Transverse colon (tissue), 4 donors: ENCODE measurements around the gene UBE2J2. TPM values are rescaled to one million over a fixed set of nuclear protein-coding genes. Genes with fewer than 3 reads are reported as not detected.

Experiments
- DNase-seq: peaks from one replicate; pipeline ENCODE4 v3.0.0-alpha.2; 2019
- H3K27ac ChIP-seq, 4 donors: fragments of 200-600 bp; sonication (generic); 2 replicates each; pipeline ENCODE4 v1.5.1; 2016 to 2018; ENCODE audit warnings: inconsistent platforms in 4 of 4
- H3K27me3 ChIP-seq: fragments of 200-600 bp; sonication (generic); 2 replicates; pipeline ENCODE4 v1.5.1; 2017; ENCODE audit warnings: inconsistent platforms
- H3K36me3 ChIP-seq, 4 donors: fragments of 200-600 bp; sonication (generic); 2 replicates each; pipeline ENCODE4 v1.5.1; 2017 to 2019; ENCODE audit warnings: inconsistent platforms in 4 of 4
- H3K4me1 ChIP-seq, 4 donors: fragments of 200-600 bp; sonication (generic); 2 replicates each; pipeline ENCODE4 v1.5.1; 2017 to 2020; ENCODE audit warnings: inconsistent platforms in 4 of 4
- H3K4me3 ChIP-seq, 4 donors: fragments of 200-600 bp; sonication (generic); 1 replicate in 1 of 4; 2 replicates in 3 of 4; pipeline versions ENCODE4 v1.5.1 to v1.6.1; 2017 to 2019; ENCODE audit warnings: inconsistent platforms in 4 of 4
- H3K9me3 ChIP-seq, 2 donors: fragments of 200-600 bp; sonication (generic); 2 replicates each; pipeline ENCODE4 v1.5.1; 2017 to 2019; ENCODE audit warnings: inconsistent platforms in 2 of 2
- CTCF ChIP-seq, 5 experiments: fragments of 200-600 bp in 3 of 5; fragments of 450-650 bp in 2 of 5; sonication (generic) in 3 of 5; IDR thresholded peaks; 1 replicate in 2 of 5; 2 replicates in 3 of 5; pipeline ENCODE4 v1.5.1; 2016 to 2017; ENCODE audit warnings: antibody characterized with exemption in 5 of 5, inconsistent platforms in 3 of 5, mild to moderate bottlenecking in 2 of 5, moderate library complexity in 1 of 5
- EP300 ChIP-seq: sonication (generic); formaldehyde crosslinking; IDR thresholded peaks from one replicate; pipeline ENCODE4 v1.6.1; 2017; ENCODE audit warnings: antibody characterized with exemption, low read depth
- POLR2A ChIP-seq: fragments of 450-650 bp; IDR thresholded peaks from one replicate; pipeline ENCODE4 v1.6.1; 2016; ENCODE audit warnings: antibody characterized with exemption, mild to moderate bottlenecking, moderate library complexity
- POLR2AphosphoS5 ChIP-seq, 3 donors: sonication (generic); formaldehyde crosslinking; IDR thresholded peaks; one replicate each; pipeline ENCODE4 v1.6.1; 2016; ENCODE audit warnings: antibody characterized with exemption in 3 of 3
- WGBS, 2 donors: methylation state at CpG; one replicate each; pipeline ENCODE4 v1.1.5; 2018; ENCODE audit warnings: low coverage in 1 of 2; 5-methylcytosine and 5-hydroxymethylcytosine counted together
- in situ Hi-C, 4 donors: fragments of 200-750 bp; cut with MboI; loops; one replicate each; pipeline versions ENCODE4 v1.15.0 to v1.15.1; 2017; ENCODE audit warnings: low sequenced_read_pairs in 3 of 4, low pct_ligation_motif_present in 1 of 4, low pct_unique_long_range_greater_than_20kb in 1 of 4
- intact Hi-C: fragments of 100-400 bp; cut with DNase I; formaldehyde crosslinking; loops from one replicate; pipeline ENCODE4 v1.15.1; 2023; ENCODE audit warnings: low total_unique reads
- total RNA-seq, 4 donors: library from RNA; depleted of rRNA; stranded (reverse); fragments of >200 nt; gene quantifications; one replicate each; pipeline ENCODE4 v1.1.0, GENCODE V29; 2016

Gene UBE2J2
- total RNA-seq, 4 donors from 2014 or later: 49.6 to 110 (median 59.1) TPM

GRCh38 chr1:1228596-1229321 is 44.9 kb downstream of the UBE2J2 start:
- Histone ChIP-seq H3K9me3 (no peaks in the 10 kb centered on the region), H3K36me3 (peaks cover 0 to 11% (median 2%) of the 10 kb centered on the region in 4 donors), H3K4me3 (no peak overlapping the region), H3K27me3 (no peaks in the 10 kb centered on the region), H3K4me1 (peaks cover 19 to 34% (median 30%) of the 10 kb centered on the region in 4 donors), H3K27ac (no peak overlapping the region)
- peak; percentile 34 for DNase-seq
- in situ Hi-C loops (no loop called here), intact Hi-C loops (loop anchor here (10.0 kb wide), 1 partner anchor 74 kb away; no protein-coding TSS in a partner anchor)
- TF ChIP-seq CTCF (IDR thresholded peaks at IDR 0.05): no peak
- WGBS, 2 donors: 82 to 92% methylated on average over 5 to 28 of the region's 28 CpGs

DNA sequence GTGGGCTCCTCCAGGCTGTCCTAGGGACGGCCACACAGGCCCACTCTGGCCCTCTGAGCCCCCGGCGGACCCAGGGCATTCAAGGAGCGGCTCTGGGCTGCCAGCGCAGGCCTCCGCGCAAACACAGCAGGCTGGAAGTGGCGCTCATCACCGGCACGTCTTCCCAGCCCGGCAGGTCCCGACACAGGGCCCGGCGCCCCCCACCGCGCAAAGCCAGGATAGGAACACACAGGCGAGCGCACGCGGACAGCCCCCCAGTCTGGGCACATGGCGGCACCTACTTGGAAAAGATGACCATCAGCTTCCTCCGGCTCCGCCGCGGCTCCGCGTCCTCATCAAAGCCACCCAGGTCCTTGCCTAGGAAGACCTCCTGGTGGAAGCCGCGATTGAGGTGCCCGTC is 45.5 kb downstream of the UBE2J2 start:
- WGBS, 2 donors: 98% methylated on average over 16 of the region's 30 CpGs; no CpG with 5 or more reads in 1 of the 2 donors
- peaks cover 0 to 11% (median 4%) of the 10 kb centered on the region in 4 donors for H3K36me3 ChIP-seq
- DNase-seq: no peak
- no peak overlapping the region for H3K27ac ChIP-seq
- intact Hi-C loops (loop anchor here (10.0 kb wide), 1 partner anchor 73 kb away; no protein-coding TSS in a partner anchor), in situ Hi-C loops (no loop called here)
- no peak for TF ChIP-seq EP300
- TF ChIP-seq POLR2A: no peak
- TF ChIP-seq POLR2AphosphoS5 (IDR thresholded peaks at IDR 0.05): no peak
- TF ChIP-seq CTCF (IDR thresholded peaks at IDR 0.05): no peak
- no peaks in the 10 kb centered on the region for H3K27me3 ChIP-seq
- H3K4me3 ChIP-seq: no peak overlapping the region
- H3K9me3 ChIP-seq: no peaks in the 10 kb centered on the region
- H3K4me1 ChIP-seq: peaks cover 19 to 29% (median 28%) of the 10 kb centered on the region in 4 donors

DNA sequence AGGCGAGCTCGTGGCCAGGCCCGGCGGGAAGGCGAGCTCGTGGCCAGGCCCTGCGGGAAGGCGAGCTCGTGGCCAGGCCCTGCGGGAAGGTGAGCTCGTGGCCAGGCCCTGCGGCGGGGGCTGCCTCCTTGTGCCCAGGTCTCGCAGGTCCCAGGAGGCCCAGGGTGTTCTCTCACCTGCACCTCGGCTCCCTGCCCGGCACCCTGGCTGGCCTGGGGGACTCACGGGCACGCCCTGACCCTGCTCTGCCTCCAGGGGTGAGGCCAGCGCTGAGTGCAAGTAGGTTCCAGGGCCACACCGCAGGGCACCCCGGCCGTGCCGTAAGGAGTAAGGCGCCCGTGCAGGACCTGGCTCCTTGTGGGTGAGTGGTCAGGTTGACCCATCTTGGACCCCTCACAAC is 46.3 kb downstream of the UBE2J2 start:
- H3K27ac ChIP-seq: no peak overlapping the region
- DNase-seq: no peak
- in situ Hi-C loops (no loop called here), intact Hi-C loops (loop anchor here (10.0 kb wide), 1 partner anchor 73 kb away; no protein-coding TSS in a partner anchor)
- 93% methylated on average over 18 of the region's 25 CpGs; no CpG with 5 or more reads in 1 of the 2 donors for WGBS, 2 donors
- no peak overlapping the region for H3K4me3 ChIP-seq
- peaks cover 16 to 25% (median 21%) of the 10 kb centered on the region in 4 donors for H3K4me1 ChIP-seq
- H3K27me3 ChIP-seq: no peaks in the 10 kb centered on the region
- no peaks in the 10 kb centered on the region for H3K9me3 ChIP-seq
- H3K36me3 ChIP-seq: peaks cover 0 to 16% (median 6%) of the 10 kb centered on the region in 4 donors
- no peak for TF ChIP-seq POLR2A
- TF ChIP-seq POLR2AphosphoS5 (IDR thresholded peaks at IDR 0.05): no peak
- TF ChIP-seq EP300: no peak
- no peak for TF ChIP-seq CTCF (IDR thresholded peaks at IDR 0.05)

DNA sequence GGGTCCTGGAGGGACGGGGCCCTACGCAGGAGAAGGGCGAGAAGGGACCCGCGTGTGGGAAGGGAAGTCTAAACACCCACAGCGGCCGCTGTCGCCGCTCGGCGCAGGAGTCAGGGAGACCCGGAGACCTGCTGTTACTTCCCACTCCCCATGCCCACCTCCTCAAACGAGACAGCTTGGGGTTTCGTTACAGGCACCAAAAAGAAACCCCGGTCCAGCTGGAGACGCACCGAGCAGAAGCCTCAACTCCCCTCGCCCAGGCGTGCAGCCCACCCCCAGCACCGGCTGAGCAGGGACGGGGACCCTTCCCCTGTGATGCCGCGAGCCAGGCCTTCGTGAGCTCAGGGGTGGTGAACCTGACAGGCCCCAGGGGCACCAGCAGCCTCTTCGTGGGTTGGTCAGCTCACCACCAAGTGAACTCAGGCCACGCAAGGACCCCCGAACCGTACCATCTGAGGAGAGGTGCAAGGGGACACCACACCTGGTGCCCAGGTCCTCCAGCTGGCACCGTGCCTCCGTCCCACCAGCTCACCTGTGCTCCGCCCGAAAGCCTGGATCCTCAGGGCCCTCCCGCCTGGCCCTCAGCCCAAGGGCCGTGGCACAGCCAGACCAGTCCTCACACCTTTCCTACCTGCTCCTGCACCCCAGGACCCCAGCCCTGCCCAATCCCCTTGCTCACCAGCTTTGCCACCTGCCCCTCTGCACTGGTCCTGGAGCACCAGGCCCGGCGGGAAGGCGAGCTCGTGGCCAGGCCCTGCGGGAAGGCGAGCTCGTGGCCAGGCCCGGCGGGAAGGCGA is 46.9 kb downstream of the UBE2J2 start:
- no peak overlapping the region for H3K27ac ChIP-seq
- intact Hi-C loops: loop anchor here (10.0 kb wide), 1 partner anchor 72 kb away; no protein-coding TSS in a partner anchor
- no peak overlapping the region for H3K4me3 ChIP-seq
- TF ChIP-seq CTCF (IDR thresholded peaks at IDR 0.05): no peak
- no peak for TF ChIP-seq EP300
- no peak for DNase-seq
- H3K27me3 ChIP-seq: no peaks in the 10 kb centered on the region
- H3K9me3 ChIP-seq: no peaks in the 10 kb centered on the region
- H3K36me3 ChIP-seq: peaks cover 0 to 20% (median 6%) of the 10 kb centered on the region in 4 donors
- in situ Hi-C loops: no loop called here
- 93% methylated on average over 40 of the region's 44 CpGs; no CpG with 5 or more reads in 1 of the 2 donors for WGBS, 2 donors
- peaks cover 16 to 26% (median 21%) of the 10 kb centered on the region in 4 donors for H3K4me1 ChIP-seq
